Activated CD8-positive, alpha-beta T cell treated with anti-CD3 and anti-CD28 coated beads for 36 hours (primary cell): ENCODE measurements around the gene BMP10. TPM values are rescaled to one million over a fixed set of nuclear protein-coding genes. Genes with fewer than 3 reads are reported as not detected.

Experiments used
- ATAC-seq: fragments of 200-7000 bp; cut with Tn5 transposase; one replicate; pipeline ENCODE4 v1.10.0; 2021; ENCODE audit warnings: mild to moderate bottlenecking, moderate library complexity
- CTCF ChIA-PET: fragments of 350-600 bp; sonication (Branson Sonifier 250); formaldehyde crosslinking; loops from one replicate; lab custom pipeline; 2021; ENCODE audit warnings: antibody characterized with exemption; lab: Charles Lee
- POLR2A ChIA-PET: fragments of 350-600 bp; sonication (Branson Sonifier 250); formaldehyde crosslinking; loops from one replicate; lab custom pipeline; 2021; ENCODE audit warnings: antibody characterized with exemption; lab: Charles Lee
- DNase-seq: peaks from one replicate; pipeline ENCODE4 v3.0.0-alpha.2; 2020
- H3K27ac Mint-ChIP-seq: one replicate; pipeline ENCODE4 v1.8.0; 2021; ENCODE audit warnings: mild to moderate bottlenecking, mixed read lengths
- H3K27me3 Mint-ChIP-seq: one replicate; pipeline ENCODE4 v1.8.0; 2021; ENCODE audit warnings: mixed read lengths
- H3K36me3 Mint-ChIP-seq: one replicate; pipeline ENCODE4 v1.8.0; 2021; ENCODE audit warnings: low read depth, mixed read lengths
- H3K4me1 Mint-ChIP-seq: one replicate; pipeline ENCODE4 v1.8.0; 2021; ENCODE audit warnings: low read depth, mixed read lengths
- H3K4me3 Mint-ChIP-seq: one replicate; pipeline ENCODE4 v1.8.0; 2021; ENCODE audit warnings: mild to moderate bottlenecking, moderate library complexity, mixed read lengths
- H3K9me3 Mint-ChIP-seq: one replicate; pipeline ENCODE4 v1.8.0; 2021; ENCODE audit warnings: mixed read lengths
- intact Hi-C: fragments of 100-400 bp; cut with micrococcal nuclease; formaldehyde crosslinking; loops from one replicate; pipeline ENCODE4 v1.10.0; 2022
- total RNA-seq, 2 experiments: library from RNA; stranded (reverse); gene quantifications; one replicate each; pipeline ENCODE4 v1.2.3, GENCODE V29; 2021
- TF ChIP-seq, protein P1 (sequence below): fragments of 200-600 bp; IDR thresholded peaks from one replicate; pipeline ENCODE4 v1.8.0; 2022; ENCODE audit warnings: antibody characterized with exemption, mild to moderate bottlenecking

BMP10 gene
- total RNA-seq, 2 experiments from 2014 or later: not detected

DNA sequence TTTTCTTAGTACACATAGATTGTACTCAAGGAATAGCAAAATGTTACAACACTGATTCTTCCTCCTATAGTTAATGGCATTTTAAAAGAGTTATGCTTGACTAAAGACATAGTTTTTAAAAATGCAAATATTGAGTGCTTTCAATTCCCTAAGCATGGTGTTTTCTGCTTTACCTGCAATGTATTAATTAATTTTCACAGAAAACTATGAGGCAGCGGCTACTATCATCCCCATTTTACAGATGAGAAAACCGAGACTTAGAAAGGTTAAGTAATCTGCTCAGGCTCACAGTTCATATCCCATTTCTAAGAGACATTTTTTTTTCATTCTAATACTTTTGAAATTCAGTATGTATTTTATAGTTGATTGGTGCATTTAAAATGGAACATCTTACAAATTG lies 38.0 kb downstream of the BMP10 start:
- TF ChIP-seq, protein P1, sequence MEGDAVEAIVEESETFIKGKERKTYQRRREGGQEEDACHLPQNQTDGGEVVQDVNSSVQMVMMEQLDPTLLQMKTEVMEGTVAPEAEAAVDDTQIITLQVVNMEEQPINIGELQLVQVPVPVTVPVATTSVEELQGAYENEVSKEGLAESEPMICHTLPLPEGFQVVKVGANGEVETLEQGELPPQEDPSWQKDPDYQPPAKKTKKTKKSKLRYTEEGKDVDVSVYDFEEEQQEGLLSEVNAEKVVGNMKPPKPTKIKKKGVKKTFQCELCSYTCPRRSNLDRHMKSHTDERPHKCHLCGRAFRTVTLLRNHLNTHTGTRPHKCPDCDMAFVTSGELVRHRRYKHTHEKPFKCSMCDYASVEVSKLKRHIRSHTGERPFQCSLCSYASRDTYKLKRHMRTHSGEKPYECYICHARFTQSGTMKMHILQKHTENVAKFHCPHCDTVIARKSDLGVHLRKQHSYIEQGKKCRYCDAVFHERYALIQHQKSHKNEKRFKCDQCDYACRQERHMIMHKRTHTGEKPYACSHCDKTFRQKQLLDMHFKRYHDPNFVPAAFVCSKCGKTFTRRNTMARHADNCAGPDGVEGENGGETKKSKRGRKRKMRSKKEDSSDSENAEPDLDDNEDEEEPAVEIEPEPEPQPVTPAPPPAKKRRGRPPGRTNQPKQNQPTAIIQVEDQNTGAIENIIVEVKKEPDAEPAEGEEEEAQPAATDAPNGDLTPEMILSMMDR: no peak
- no peak overlapping the region for H3K4me3 Mint-ChIP-seq
- peaks cover 74% of the 10 kb centered on the region for H3K4me1 Mint-ChIP-seq
- intact Hi-C loops: loop anchor here (5.0 kb wide), 2 partner anchors 79 to 366 kb away; partner anchors contain the start of genes APLF and FBXO48
- H3K27me3 Mint-ChIP-seq: no peaks in the 10 kb centered on the region
- DNase-seq: no peak
- no peaks in the 10 kb centered on the region for H3K9me3 Mint-ChIP-seq
- no peak overlapping the region for H3K27ac Mint-ChIP-seq
- POLR2A ChIA-PET: interaction anchor here (0.7 to 1.2 kb wide), 2 partner anchors 63 to 117 kb away, joined by 3 read pairs; no protein-coding TSS in a partner anchor
- CTCF ChIA-PET: interaction anchor here (1.3 to 12.9 kb wide), 3 partner anchors 81 to 366 kb away, joined by 4 to 136 read pairs (median 8); partner anchors contain the start of genes APLF and FBXO48
- peaks cover 3% of the 10 kb centered on the region for H3K36me3 Mint-ChIP-seq
- no peak for ATAC-seq

DNA sequence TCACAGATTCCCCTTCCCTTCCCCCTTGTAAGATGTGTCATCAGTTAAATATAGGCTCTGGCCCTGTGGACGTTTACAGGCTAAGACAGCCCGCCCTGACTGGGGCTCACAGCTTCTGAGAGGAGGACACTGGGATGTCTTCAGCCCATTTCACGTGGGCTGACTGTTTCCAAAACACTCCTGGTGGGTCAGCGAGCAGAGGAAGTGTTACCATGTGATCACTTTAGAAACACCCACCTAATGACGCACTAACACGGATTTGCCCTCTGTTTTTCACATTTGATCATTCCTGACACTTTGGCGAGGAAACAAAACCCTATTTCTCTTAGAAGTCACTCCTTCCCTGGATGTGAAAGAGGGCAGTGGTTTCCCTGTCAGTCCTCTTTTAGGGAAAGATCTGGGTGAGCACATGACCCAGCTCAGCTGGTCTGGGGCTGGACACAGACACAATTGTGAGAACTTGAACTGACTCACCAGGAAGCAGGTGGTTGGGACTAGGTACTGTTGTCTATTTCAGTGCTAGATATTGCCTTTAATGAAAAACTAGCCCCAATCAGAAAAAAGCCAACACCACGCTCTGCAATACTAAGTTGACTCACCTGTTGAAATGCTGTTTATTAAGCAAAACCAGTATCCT lies 38.8 kb downstream of the BMP10 start:
- POLR2A ChIA-PET: interaction anchor here (0.7 to 0.9 kb wide), 2 partner anchors 66 to 116 kb away, joined by 3 read pairs; no protein-coding TSS in a partner anchor
- Mint-ChIP-seq H3K27me3 (no peaks in the 10 kb centered on the region), H3K4me3 (peak overlapping the region; percentile 53), H3K27ac (peak overlapping the region; percentile 94), H3K36me3 (peaks cover 11% of the 10 kb centered on the region), H3K9me3 (no peaks in the 10 kb centered on the region), H3K4me1 (peaks cover 71% of the 10 kb centered on the region)
- ATAC-seq: peak; percentile 85
- CTCF ChIA-PET: interaction anchor here (1.3 to 12.9 kb wide), 3 partner anchors 81 to 365 kb away, joined by 4 to 136 read pairs (median 8); partner anchors contain the start of genes APLF and FBXO48
- intact Hi-C loops: loop anchor here (5.0 kb wide), 2 partner anchors 80 to 365 kb away; partner anchors contain the start of genes APLF and FBXO48
- TF ChIP-seq, protein P1: no peak
- peak; percentile 81 for DNase-seq

DNA sequence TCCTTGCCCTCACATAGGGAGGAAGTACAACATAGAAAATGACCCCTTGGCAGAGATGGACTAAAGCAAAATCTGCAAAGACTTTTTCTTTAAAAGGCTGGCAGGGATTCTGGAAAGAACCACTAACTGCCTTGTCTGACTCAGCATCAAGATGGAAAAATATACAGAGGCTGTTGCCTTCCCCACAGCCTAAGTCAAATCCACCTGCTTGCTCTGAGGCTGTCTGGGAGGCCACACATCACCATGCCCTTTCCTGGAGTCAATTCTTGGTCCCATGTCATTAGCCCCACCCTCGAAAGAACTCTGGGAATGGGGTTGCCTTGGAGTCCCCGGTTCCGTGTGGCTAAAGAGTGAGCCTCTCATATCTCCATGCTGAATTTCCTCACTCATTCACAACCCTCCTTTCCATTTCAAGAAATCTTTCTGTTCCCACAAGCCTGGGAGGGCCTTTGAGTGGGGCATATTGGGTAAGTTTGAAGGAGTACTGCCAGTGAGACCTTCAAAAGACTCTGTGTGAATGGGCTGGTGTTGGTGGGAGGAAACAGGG lies 39.4 kb downstream of the BMP10 start:
- intact Hi-C loops: loop anchor here (5.0 kb wide), 2 partner anchors 81 to 364 kb away; partner anchors contain the start of genes APLF and FBXO48
- DNase-seq (no peak), ATAC-seq (peak; percentile 16)
- CTCF ChIA-PET: interaction anchor here (1.3 to 12.9 kb wide), 3 partner anchors 80 to 364 kb away, joined by 4 to 136 read pairs (median 8); partner anchors contain the start of genes APLF and FBXO48
- no peaks in the 10 kb centered on the region for H3K27me3 Mint-ChIP-seq
- H3K4me3 Mint-ChIP-seq: peak overlapping the region; percentile 53
- peaks cover 66% of the 10 kb centered on the region for H3K4me1 Mint-ChIP-seq
- TF ChIP-seq, protein P1: no peak
- peak overlapping the region; percentile 94 for H3K27ac Mint-ChIP-seq
- H3K9me3 Mint-ChIP-seq: no peaks in the 10 kb centered on the region
- H3K36me3 Mint-ChIP-seq: peaks cover 13% of the 10 kb centered on the region
- POLR2A ChIA-PET: interaction anchor here (0.9 kb wide), 1 partner anchor 66 kb away, joined by 3 read pairs; no protein-coding TSS in a partner anchor

DNA sequence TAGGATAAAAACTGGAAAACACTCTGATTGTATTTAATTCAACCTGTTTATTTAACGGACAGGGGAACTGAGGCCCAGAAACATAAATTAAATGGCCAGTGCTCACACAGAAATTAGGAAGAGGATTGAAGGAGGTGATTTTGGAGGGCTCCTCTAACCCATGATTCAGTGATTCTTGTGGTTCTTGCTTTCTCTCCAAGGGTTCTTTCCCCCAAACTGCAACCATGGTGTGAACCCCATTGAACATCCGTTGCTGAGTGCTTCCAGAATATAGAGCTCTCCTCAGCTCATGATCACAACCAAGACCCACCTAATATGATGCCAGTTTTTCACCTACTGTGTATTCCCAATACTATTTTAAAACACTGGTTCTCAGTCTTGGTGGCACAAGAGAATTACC lies 41.4 kb downstream of the BMP10 start:
- TF ChIP-seq, protein P1: no peak
- H3K4me1 Mint-ChIP-seq: peaks cover 71% of the 10 kb centered on the region
- ATAC-seq: peak; percentile 24
- no peaks in the 10 kb centered on the region for H3K27me3 Mint-ChIP-seq
- intact Hi-C loops: loop anchor here (5.0 kb wide), 2 partner anchors 83 to 362 kb away; partner anchors contain the start of genes APLF and FBXO48
- H3K27ac Mint-ChIP-seq: peak overlapping the region; percentile 87
- peak overlapping the region; percentile 42 for H3K4me3 Mint-ChIP-seq
- ChIA-PET CTCF (interaction anchor here (1.0 to 12.9 kb wide), 8 partner anchors 10 to 342 kb away, joined by 3 to 136 read pairs (median 3); no protein-coding TSS in a partner anchor), POLR2A (interaction anchor here (0.7 to 1.9 kb wide), 6 partner anchors 13 to 777 kb away, joined by 3 to 5 read pairs (median 3); no protein-coding TSS in a partner anchor)
- DNase-seq: peak; percentile 43
- H3K9me3 Mint-ChIP-seq: no peaks in the 10 kb centered on the region
- H3K36me3 Mint-ChIP-seq: peaks cover 29% of the 10 kb centered on the region
